Spinal cord (tissue), 10 donors: ENCODE measurements around the gene RPS6KB2. TPM values are rescaled to one million over a fixed set of nuclear protein-coding genes. Genes with fewer than 3 reads are reported as not detected.
A peak's percentile ranks its signal among the peaks of the same experiment; 100 is the strongest.
"Not testable (repeated sequence)": the region's sequence is repeated elsewhere in the genome, so short reads cannot be mapped to it uniquely, and the experiment has no call there.

Source experiments
- DNase-seq, 6 donors: peaks; one replicate each; pipeline versions ENCODE4 v3.0.0 to v3.0.0-alpha.2; 2013 to 2015; ENCODE audit warnings: low spot score in 6 of 6, low read depth in 4 of 6
- H3K27ac ChIP-seq: one replicate; pipeline ENCODE4 v1.5.1; 2013; ENCODE audit warnings: low read depth, low read length, control low read depth
- H3K27me3 ChIP-seq: one replicate; pipeline ENCODE4 v1.6.1; 2013; ENCODE audit warnings: low read length; ENCODE audit not compliant: control insufficient read depth, insufficient read depth
- H3K36me3 ChIP-seq: one replicate; pipeline ENCODE4 v1.6.1; 2013; ENCODE audit warnings: low read length; ENCODE audit not compliant: control insufficient read depth, insufficient read depth
- H3K4me1 ChIP-seq: one replicate; pipeline ENCODE4 v1.6.1; 2013; ENCODE audit warnings: low read length; ENCODE audit not compliant: control insufficient read depth, insufficient read depth
- H3K4me3 ChIP-seq: one replicate; pipeline ENCODE4 v1.5.1; 2013; ENCODE audit warnings: low read depth, low read length, control low read depth
- H3K9me3 ChIP-seq: one replicate; pipeline ENCODE4 v1.6.1; 2013; ENCODE audit warnings: low read length; ENCODE audit not compliant: control insufficient read depth, insufficient read depth
- WGBS: methylation state at CpG from one replicate; pipeline ENCODE4 v1.1.5; 2013; ENCODE audit warnings: missing lambda C conversion rate; ENCODE audit not compliant: insufficient coverage; 5-methylcytosine and 5-hydroxymethylcytosine counted together
- polyA plus RNA-seq, 2 donors: library from polyadenylated mRNA; unstranded; fragments of 120-200 nt; gene quantifications; one replicate each; pipeline ENCODE4 v1.2.1, GENCODE V29; 2013; ENCODE audit not compliant: insufficient read length in 2 of 2
- total RNA-seq, 2 donors: library from RNA; depleted of rRNA in 1 of 2; stranded (reverse); fragments of 120-200 nt in 1 of 2; fragments of >200 nt in 1 of 2; gene quantifications; one replicate each; pipeline versions ENCODE4 v1.2.3 to v1.2.4, GENCODE V29; 2013 to 2014
- donor health status: healthy.

RPS6KB2 gene
- total and polyA plus RNA-seq, 4 donors: 14.2 to 46.7 (median 36.9) TPM

GRCh38 chr11:67427364-67427859 lies 882 bp upstream of the RPS6KB2 start:
- DNase-seq, H3K9me3 ChIP-seq, H3K27me3 ChIP-seq: not testable (repeated sequence)
- H3K27ac ChIP-seq: peak overlapping the region; percentile 91
- peaks cover 22% of the 10 kb centered on the region for H3K4me1 ChIP-seq
- peaks cover 48% of the 10 kb centered on the region for H3K36me3 ChIP-seq
- 92% methylated on average over 10 of the region's 19 CpGs for WGBS
- peak overlapping the region; percentile 80 for H3K4me3 ChIP-seq

- H3K27ac ChIP-seq: no peak overlapping the region
- peaks cover 22% of the 10 kb centered on the region for H3K4me1 ChIP-seq
- peak overlapping the region; percentile 80 for H3K4me3 ChIP-seq
- H3K27me3 ChIP-seq: no peaks in the 10 kb centered on the region
- no peaks in the 10 kb centered on the region for H3K9me3 ChIP-seq
- DNase-seq: no peak
- 45% methylated on average over 9 of the region's 12 CpGs for WGBS
- peaks cover 56% of the 10 kb centered on the region for H3K36me3 ChIP-seq
Observed at GRCh38 chr11:67429038-67429668, 859 bp downstream of the RPS6KB2 start.

- Histone ChIP-seq H3K4me3 (no peak overlapping the region), H3K9me3 (no peaks in the 10 kb centered on the region), H3K4me1 (peaks cover 22% of the 10 kb centered on the region), H3K36me3 (peaks cover 58% of the 10 kb centered on the region), H3K27ac (no peak overlapping the region), H3K27me3 (no peaks in the 10 kb centered on the region)
- WGBS: 91% methylated on average over 4 of the region's 11 CpGs
- DNase-seq: no peak
Observed at GRCh38 chr11:67429722-67430121, 1.4 kb downstream of the RPS6KB2 start.

- WGBS: 95% methylated on average over 14 of the region's 24 CpGs
Observed at GRCh38 chr11:67431346-67432249, 3.3 kb downstream of the RPS6KB2 start.

DNA sequence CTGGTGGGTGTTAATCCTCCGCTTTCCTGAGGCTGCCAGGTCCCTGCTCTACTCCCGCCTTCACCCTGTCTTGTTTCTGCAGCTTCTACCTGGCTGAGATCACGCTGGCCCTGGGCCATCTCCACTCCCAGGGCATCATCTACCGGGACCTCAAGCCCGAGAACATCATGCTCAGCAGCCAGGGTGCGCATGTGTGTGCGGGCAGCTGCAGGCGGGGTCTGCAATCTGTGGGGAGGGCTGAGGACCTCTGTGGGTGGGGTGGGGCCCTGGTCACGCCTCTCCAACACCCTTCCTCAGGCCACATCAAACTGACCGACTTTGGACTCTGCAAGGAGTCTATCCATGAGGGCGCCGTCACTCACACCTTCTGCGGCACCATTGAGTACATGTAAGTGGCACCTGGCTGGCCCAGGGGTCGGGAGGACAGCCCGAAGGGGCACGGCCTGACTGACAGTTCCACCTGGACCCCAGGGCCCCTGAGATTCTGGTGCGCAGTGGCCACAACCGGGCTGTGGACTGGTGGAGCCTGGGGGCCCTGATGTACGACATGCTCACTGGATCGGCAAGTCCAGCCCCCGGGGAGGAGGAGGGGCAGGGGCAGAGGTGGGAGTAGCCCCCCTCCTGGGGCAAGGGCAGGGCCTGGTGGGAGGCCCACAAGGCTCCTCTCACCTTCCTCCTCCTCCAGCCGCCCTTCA lies 4.5 kb downstream of the RPS6KB2 start:
- H3K27ac ChIP-seq: no peak overlapping the region
- no peak for DNase-seq
- 88% methylated on average over 16 of the region's 22 CpGs for WGBS
- H3K9me3 ChIP-seq: no peaks in the 10 kb centered on the region
- peaks cover 19% of the 10 kb centered on the region for H3K4me1 ChIP-seq
- H3K27me3 ChIP-seq: no peaks in the 10 kb centered on the region
- peaks cover 88% of the 10 kb centered on the region for H3K36me3 ChIP-seq
- no peak overlapping the region for H3K4me3 ChIP-seq

More at GRCh38 chr11:67431346-67432249, 3.3 kb downstream of the RPS6KB2 start:
- no peak for DNase-seq
- Histone ChIP-seq H3K27ac (no peak overlapping the region), H3K4me1 (peaks cover 26% of the 10 kb centered on the region), H3K27me3 (no peaks in the 10 kb centered on the region), H3K4me3 (no peak overlapping the region), H3K36me3 (peaks cover 77% of the 10 kb centered on the region), H3K9me3 (no peaks in the 10 kb centered on the region)

DNA sequence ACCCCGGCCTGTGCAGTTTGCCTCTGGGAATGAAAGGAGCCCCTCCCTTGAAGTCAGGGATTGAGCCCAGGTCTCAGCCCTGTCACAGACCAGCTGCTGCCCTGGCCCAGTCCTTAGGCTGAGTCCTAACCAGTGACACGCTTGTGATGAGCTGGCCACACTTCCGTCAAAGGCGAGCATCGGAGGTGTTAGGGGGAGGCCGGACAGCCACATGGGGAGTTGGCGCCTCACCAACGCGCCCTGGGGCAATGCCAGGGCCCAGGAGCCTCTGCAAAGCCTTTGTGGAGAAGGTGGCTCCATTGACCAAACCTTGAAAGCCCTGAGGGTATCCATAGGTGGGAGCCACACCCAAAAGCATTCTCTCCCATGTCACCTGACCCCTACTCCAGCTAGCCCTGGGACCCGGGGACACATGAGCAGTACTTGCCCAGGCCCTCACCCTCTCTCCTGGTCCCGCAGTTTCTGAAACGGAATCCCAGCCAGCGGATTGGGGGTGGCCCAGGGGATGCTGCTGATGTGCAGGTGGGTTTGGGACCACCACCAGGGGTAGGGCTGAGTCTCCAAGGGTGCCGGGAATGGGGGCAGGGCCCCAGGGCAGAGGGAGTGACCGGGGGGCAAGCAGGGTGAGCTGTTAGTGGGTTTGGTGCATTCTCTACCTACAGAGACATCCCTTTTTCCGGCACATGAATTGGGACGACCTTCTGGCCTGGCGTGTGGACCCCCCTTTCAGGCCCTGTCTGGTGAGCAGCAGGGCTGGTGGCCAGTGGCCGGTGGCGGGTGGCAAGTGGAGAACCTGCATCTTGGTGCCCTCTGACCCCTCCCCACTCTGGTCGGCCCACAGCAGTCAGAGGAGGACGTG lies 5.5 kb downstream of the RPS6KB2 start:
- Histone ChIP-seq H3K27ac (no peak overlapping the region), H3K36me3 (peaks cover 97% of the 10 kb centered on the region), H3K4me3 (no peak overlapping the region), H3K27me3 (no peaks in the 10 kb centered on the region), H3K4me1 (peaks cover 14% of the 10 kb centered on the region), H3K9me3 (no peaks in the 10 kb centered on the region)
- WGBS: 89% methylated on average over 16 of the region's 22 CpGs
- DNase-seq: no peak

GRCh38 chr11:67434395-67434881 lies 6.1 kb downstream of the RPS6KB2 start:
- Histone ChIP-seq H3K36me3 (peaks cover 99% of the 10 kb centered on the region), H3K27me3 (no peaks in the 10 kb centered on the region), H3K4me1 (peaks cover 8% of the 10 kb centered on the region), H3K4me3 (no peak overlapping the region), H3K27ac (no peak overlapping the region), H3K9me3 (no peaks in the 10 kb centered on the region)
- WGBS: 91% methylated on average over 22 of the region's 23 CpGs
- no peak for DNase-seq

- DNase-seq: no peak
- peaks cover 99% of the 10 kb centered on the region for H3K36me3 ChIP-seq
- peaks cover 12% of the 10 kb centered on the region for H3K4me1 ChIP-seq
- WGBS: 82% methylated on average over 15 of the region's 26 CpGs
- no peaks in the 10 kb centered on the region for H3K27me3 ChIP-seq
- no peak overlapping the region for H3K4me3 ChIP-seq
- H3K27ac ChIP-seq: no peak overlapping the region
- H3K9me3 ChIP-seq: no peaks in the 10 kb centered on the region
Observed at GRCh38 chr11:67435031-67435726, 6.9 kb downstream of the RPS6KB2 start.
